GM20431 (cell line): Measurements from ENCODE around the gene GNPAT.

Experiments used
- in situ Hi-C: fragments of 300-500 bp; cut with MseI, MboI; formaldehyde crosslinking; loops from one replicate; pipeline ENCODE4 v1.15.0; 2020; ENCODE audit warnings: low sequenced_read_pairs; ENCODE audit not compliant: unreplicated experiment

GNPAT gene

GRCh38 chr1:231310391-231310934 lies 69.5 kb downstream of the GNPAT start:
- in situ Hi-C loops = no loop called here

- in situ Hi-C loops = no loop called here
Measured at GRCh38 chr1:231311720-231312431, 70.9 kb downstream of the GNPAT start.

- in situ Hi-C loops = no loop called here
Measured at GRCh38 chr1:231312432-231312788, 71.4 kb downstream of the GNPAT start.

GRCh38 chr1:231313661-231314060 lies 72.6 kb downstream of the GNPAT start:
- in situ Hi-C loops = no loop called here

GRCh38 chr1:231315887-231316286 lies 74.9 kb downstream of the GNPAT start:
- in situ Hi-C loops = no loop called here

GRCh38 chr1:231317306-231318014 lies 76.4 kb downstream of the GNPAT start:
- in situ Hi-C loops = no loop called here

- in situ Hi-C loops = no loop called here
Measured at GRCh38 chr1:231318015-231318355, 77.0 kb downstream of the GNPAT start.

- in situ Hi-C loops = no loop called here
Measured at GRCh38 chr1:231318568-231318967, 77.6 kb downstream of the GNPAT start.

GRCh38 chr1:231319080-231319479 lies 78.1 kb downstream of the GNPAT start:
- in situ Hi-C loops = no loop called here

- in situ Hi-C loops = no loop called here
Measured at GRCh38 chr1:231322880-231323530, 82.0 kb downstream of the GNPAT start.

GRCh38 chr1:231324660-231325059 lies 83.6 kb downstream of the GNPAT start:
- in situ Hi-C loops = no loop called here

GRCh38 chr1:231326248-231326647 lies 85.2 kb downstream of the GNPAT start:
- in situ Hi-C loops = no loop called here
